GM10266 (cell line): ENCODE results near the gene FAR2.

Source experiments
- DNase-seq: peaks from one replicate; pipeline ENCODE4 v3.0.0; 2012; ENCODE audit errors: extremely low spot score
- TF ChIP-seq, protein P1 (sequence below): IDR thresholded peaks from 2 replicates; pipeline ENCODE4 v1.5.1; 2012; ENCODE audit warnings: mild to moderate bottlenecking, low read depth; ENCODE audit not compliant: control insufficient read depth, insufficient read depth; ENCODE audit errors: missing control alignments

Gene FAR2

DNA sequence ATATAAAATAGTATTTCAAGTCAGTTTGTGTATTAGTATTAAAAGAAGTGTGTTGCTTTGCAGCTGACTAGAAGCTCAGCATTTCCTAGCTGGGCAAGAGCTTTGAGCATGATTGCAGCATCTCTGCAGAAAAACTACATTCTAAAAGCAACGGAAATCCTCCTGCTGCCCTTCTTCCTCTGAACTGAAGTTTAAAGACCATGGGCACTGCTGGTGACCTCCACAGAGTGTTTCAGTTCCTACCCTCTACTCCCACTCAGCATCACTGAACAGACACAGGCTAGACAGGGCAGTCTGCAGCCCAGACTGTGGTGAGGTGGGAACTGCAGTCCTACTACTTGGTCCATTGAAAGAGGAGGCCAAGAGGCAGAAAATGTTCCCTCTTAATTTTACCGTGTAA, 59.0 kb downstream of the FAR2 start:
- DNase-seq, result no peak
- TF ChIP-seq, protein P1, sequence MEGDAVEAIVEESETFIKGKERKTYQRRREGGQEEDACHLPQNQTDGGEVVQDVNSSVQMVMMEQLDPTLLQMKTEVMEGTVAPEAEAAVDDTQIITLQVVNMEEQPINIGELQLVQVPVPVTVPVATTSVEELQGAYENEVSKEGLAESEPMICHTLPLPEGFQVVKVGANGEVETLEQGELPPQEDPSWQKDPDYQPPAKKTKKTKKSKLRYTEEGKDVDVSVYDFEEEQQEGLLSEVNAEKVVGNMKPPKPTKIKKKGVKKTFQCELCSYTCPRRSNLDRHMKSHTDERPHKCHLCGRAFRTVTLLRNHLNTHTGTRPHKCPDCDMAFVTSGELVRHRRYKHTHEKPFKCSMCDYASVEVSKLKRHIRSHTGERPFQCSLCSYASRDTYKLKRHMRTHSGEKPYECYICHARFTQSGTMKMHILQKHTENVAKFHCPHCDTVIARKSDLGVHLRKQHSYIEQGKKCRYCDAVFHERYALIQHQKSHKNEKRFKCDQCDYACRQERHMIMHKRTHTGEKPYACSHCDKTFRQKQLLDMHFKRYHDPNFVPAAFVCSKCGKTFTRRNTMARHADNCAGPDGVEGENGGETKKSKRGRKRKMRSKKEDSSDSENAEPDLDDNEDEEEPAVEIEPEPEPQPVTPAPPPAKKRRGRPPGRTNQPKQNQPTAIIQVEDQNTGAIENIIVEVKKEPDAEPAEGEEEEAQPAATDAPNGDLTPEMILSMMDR, result no peak

DNA sequence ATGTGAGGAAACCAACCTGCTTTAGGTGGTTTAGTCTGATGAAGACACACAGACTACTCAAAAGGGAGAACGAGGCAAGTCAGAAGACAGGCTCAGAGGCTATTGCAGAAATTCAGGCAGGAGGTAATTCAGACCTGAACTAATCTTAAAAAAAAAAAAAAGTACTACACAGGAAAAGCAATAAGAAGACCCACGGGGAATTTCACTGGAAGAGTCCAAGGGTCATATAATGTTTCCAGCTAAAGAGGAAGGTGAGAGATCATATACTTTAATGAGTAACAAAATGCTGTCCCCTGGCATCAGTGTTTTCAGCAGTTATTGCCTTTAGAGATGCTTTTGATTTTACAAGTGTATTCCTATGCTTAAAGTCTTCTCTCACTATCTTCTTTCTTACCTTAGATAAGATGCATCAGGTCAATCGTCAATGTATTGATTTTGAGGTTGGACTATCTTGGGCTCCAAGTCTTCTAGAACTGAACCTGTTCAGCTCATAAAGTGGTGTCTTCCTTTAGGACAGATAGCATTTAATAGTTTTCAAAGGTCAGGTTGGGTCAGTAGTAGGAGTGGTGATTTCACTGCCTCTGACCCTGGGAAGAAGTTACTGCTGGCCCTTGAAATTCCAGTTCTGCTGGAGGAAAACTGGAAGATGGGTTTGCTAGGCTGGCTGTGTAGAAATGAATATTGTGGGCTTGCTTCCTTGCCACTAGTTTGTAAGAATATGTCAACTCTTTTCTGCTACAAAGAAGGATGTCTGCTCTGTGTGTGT, 60.0 kb downstream of the FAR2 start:
- DNase-seq, result no peak
- TF ChIP-seq, protein P1, result no peak

DNA sequence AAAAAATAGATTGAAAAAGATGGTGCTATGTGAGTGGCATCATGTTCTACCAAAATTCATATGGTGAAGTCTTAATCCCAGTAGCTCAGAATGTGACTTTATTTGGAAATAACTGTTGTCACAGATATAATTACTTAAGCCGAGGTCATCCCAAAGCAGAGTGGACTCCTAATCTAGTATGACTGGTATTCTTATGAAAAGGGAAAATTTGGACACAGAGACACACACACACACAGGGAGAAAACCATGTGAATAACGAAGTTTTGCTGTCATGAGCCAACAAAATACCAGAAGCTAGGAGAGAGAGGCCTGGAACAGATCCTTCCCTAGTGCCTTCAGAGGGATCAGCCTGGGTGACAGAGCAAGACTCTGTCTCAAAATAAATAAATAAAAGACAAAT, 62.6 kb downstream of the FAR2 start:
- TF ChIP-seq, protein P1, result no peak
- no peak for DNase-seq

DNA sequence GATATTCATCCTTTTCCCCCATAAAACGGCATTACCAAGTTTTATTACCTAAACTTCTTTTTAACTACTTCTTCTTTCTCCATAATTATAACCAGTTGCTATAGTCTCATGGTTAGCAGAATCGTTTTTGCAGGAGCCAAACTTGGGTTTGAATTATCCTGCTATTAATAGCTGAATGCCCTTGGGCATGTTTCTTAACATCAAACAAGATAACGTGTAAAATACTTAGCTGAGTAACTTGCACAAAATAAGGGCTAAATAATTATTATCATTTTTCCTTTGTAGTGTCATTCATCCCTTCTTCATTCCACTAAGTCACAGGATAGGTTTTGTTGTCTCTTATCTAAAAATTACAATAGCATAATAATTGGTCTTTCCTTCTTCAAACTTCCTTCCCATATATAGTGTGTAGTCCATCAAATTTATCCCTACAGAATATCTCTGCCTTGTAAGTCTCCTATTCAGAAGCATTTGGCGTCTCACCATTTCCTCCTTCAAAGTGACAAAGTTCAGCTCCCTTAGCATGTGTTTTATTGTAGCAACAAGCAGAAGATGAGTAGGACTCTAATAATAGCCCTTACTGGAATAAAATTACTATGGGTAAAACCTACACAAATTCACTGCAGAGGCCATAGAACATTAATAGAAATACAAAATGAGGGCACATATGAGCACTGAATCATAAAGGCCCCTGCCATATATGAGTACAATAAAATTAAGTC, 63.8 kb downstream of the FAR2 start:
- TF ChIP-seq, protein P1, result no peak
- no peak for DNase-seq

DNA sequence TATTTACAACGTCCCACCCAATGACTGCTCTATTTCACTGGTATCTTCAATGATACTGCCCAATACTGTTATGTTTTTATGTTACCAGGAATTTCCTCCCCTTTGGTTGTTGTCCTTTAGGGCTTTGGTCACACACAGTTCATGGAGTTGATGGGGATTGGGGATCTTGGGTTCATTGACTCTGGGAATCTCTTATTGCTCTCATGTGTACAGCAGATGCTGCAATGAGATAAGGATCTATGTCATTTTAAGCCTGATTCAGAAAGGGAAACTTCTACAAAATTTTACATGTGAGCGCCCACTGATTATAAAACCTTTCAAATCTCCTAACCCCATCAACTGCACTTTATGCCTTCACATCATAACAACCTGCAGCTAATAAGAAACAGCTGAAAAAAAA, 67.2 kb downstream of the FAR2 start:
- no peak for DNase-seq
- TF ChIP-seq, protein P1, result no peak

DNA sequence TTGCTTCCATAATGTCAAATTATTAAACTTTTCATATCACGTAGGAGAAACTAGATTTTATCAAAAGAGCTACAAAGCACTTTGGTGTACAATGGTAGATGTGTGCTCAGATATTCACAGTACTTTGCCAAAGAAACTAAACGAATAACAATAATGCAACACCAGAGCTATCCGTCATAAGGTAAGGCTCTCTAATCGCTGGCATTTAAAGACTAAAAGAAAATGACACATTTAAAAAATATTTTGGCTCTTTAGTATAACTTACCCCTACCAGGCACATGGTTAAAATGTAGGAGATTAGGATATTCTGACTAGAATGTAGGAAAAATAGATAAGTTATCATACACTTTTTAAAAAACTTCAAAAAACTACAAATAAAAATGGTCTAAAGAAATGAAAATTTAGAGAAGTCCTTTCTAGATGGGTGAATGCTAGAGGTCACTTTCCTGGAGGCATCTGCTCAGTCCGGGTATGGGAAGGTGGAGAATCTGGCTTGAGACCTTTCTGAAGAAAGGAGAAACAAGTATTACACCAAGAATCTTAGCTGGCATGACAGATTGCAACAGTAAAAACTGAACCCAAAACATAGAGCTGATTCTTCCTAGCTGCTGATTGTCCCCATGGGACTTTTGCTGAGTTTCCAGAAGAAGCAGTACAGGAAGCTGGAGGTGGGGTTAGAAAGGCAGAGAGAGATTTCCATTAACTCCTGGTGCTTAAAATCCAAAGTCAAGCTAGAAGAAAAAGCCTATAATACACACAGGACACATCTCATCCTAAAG, 67.9 kb downstream of the FAR2 start:
- no peak for DNase-seq

More for the DNA sequence above, 67.9 kb downstream of the FAR2 start:
- TF ChIP-seq, protein P1, result no peak
